B cell (primary cell): ENCODE data around the gene FNDC11. TPM values are rescaled to one million over a fixed set of nuclear protein-coding genes. Genes with fewer than 3 reads are reported as not detected.
A peak's percentile ranks its signal among the peaks of the same experiment; 100 is the strongest.

ENCODE experiments used
- ATAC-seq: fragments of 200-7000 bp; cut with Tn5 transposase; one replicate; pipeline ENCODE4 v1.10.0; 2021; ENCODE audit warnings: low read depth, mild to moderate bottlenecking, moderate number of reproducible peaks, moderate library complexity
- CTCF ChIA-PET: fragments of 350-600 bp; sonication (Branson Sonifier 250); formaldehyde crosslinking; loops from one replicate; lab custom pipeline; 2021; ENCODE audit warnings: antibody characterized with exemption, inconsistent platforms; lab: Charles Lee
- POLR2A ChIA-PET: fragments of 350-600 bp; sonication (Branson Sonifier 250); formaldehyde crosslinking; loops from one replicate; lab custom pipeline; 2021; ENCODE audit warnings: antibody characterized with exemption; lab: Charles Lee
- DNase-seq: peaks from one replicate; pipeline ENCODE4 v3.0.0; 2013
- H2AFZ ChIP-seq: 2 replicates; pipeline ENCODE4 v1.6.1; 2012; ENCODE audit warnings: mild to moderate bottlenecking, low read depth, low read length; ENCODE audit not compliant: insufficient read depth, poor library complexity, severe bottlenecking
- H3K27ac ChIP-seq, 2 donors: 1 replicate in 1 of 2; 2 replicates in 1 of 2; pipeline ENCODE4 v1.5.1; 2012 to 2013; ENCODE audit warnings: low read length in 2 of 2, mild to moderate bottlenecking in 2 of 2, moderate library complexity in 1 of 2
- H3K27me3 ChIP-seq, 4 experiments: fragments of 200-600 bp in 1 of 4; sonication (generic) in 1 of 4; replicated peaks in 1 of 4; 1 replicate in 2 of 4; 2 replicates in 2 of 4; pipeline versions ENCODE4 v1.6.1 to v1.7.0; 2013 to 2016; ENCODE audit warnings: low read length in 3 of 4, mild to moderate bottlenecking in 2 of 4, mixed read lengths in 1 of 4, moderate library complexity in 1 of 4; ENCODE audit not compliant: insufficient read depth in 4 of 4, control insufficient read depth in 3 of 4; ENCODE audit errors: control extremely low read depth in 1 of 4
- H3K36me3 ChIP-seq, 2 experiments: replicated peaks in 1 of 2; 1 replicate in 1 of 2; 2 replicates in 1 of 2; pipeline versions ENCODE4 v1.6.1 to v1.7.1; 2013; ENCODE audit warnings: low read length in 1 of 2; ENCODE audit not compliant: insufficient read depth in 2 of 2, control insufficient read depth in 1 of 2; ENCODE audit errors: control extremely low read depth in 1 of 2, extremely low read depth in 1 of 2
- H3K4me1 ChIP-seq, 2 donors: fragments of 200-600 bp in 1 of 2; sonication (generic) in 1 of 2; 1 replicate in 1 of 2; 2 replicates in 1 of 2; pipeline versions ENCODE4 v1.5.1 to v1.6.1; 2013 to 2017; ENCODE audit warnings: low read length in 2 of 2; ENCODE audit not compliant: control insufficient read depth in 2 of 2, insufficient read depth in 2 of 2
- H3K4me2 ChIP-seq: replicated peaks from 2 replicates; pipeline ENCODE3; 2012; ENCODE audit warnings: mild to moderate bottlenecking, low read depth, low read length; ENCODE audit not compliant: poor library complexity, severe bottlenecking
- H3K4me3 ChIP-seq, 5 experiments: fragments of 200-600 bp in 1 of 5; sonication (generic) in 1 of 5; 1 replicate in 3 of 5; 2 replicates in 2 of 5; pipeline versions ENCODE4 v1.5.1 to v1.7.0; 2011 to 2016; ENCODE audit warnings: low read length in 4 of 5, mild to moderate bottlenecking in 4 of 5, low read depth in 2 of 5, control low read depth in 1 of 5, moderate library complexity in 1 of 5; ENCODE audit not compliant: insufficient read depth in 1 of 5; ENCODE audit errors: control extremely low read depth in 1 of 5, extremely low read depth in 1 of 5
- H3K79me2 ChIP-seq: fragments of 200-600 bp; sonication (generic); one replicate; pipeline ENCODE4 v1.6.0; 2016; ENCODE audit warnings: low read length; ENCODE audit not compliant: control insufficient read depth, insufficient read depth
- H3K9ac ChIP-seq: fragments of 200-600 bp; sonication (generic); 2 replicates; pipeline ENCODE4 v1.6.1; 2017; ENCODE audit warnings: mild to moderate bottlenecking, low read length, moderate library complexity
- H3K9me3 ChIP-seq, 3 donors: one replicate each; pipeline versions ENCODE4 v1.6.1 to v1.7.1; 2013; ENCODE audit warnings: low read length in 2 of 3; ENCODE audit not compliant: control insufficient read depth in 2 of 3, insufficient read depth in 1 of 3; ENCODE audit errors: control extremely low read depth in 1 of 3
- H4K20me1 ChIP-seq: 2 replicates; pipeline ENCODE4 v1.6.0; 2012; ENCODE audit warnings: mild to moderate bottlenecking, low read length; ENCODE audit not compliant: insufficient read depth, control insufficient read depth, poor library complexity, severe bottlenecking
- H3K27ac Mint-ChIP-seq: one replicate; pipeline ENCODE4 v1.8.0; 2021; ENCODE audit warnings: mixed read lengths
- H3K27me3 Mint-ChIP-seq: one replicate; pipeline ENCODE4 v1.8.0; 2021; ENCODE audit warnings: mixed read lengths
- H3K4me1 Mint-ChIP-seq: one replicate; pipeline ENCODE4 v1.8.0; 2021; ENCODE audit warnings: mixed read lengths
- H3K4me3 Mint-ChIP-seq: one replicate; pipeline ENCODE4 v1.8.0; 2021; ENCODE audit warnings: mixed read lengths
- H3K9me3 Mint-ChIP-seq: one replicate; pipeline ENCODE4 v1.8.0; 2022; ENCODE audit warnings: mixed read lengths; ENCODE audit not compliant: insufficient read depth
- EZH2 ChIP-seq: IDR thresholded peaks from 2 replicates; pipeline ENCODE4 v1.6.1; 2012; ENCODE audit warnings: borderline replicate concordance, low read depth, mild to moderate bottlenecking, moderate library complexity, low read length; ENCODE audit not compliant: insufficient read depth, poor library complexity, severe bottlenecking
- WGBS: methylation state at CpG from one replicate; pipeline ENCODE4 v1.1.5; 2013; ENCODE audit warnings: missing lambda C conversion rate; ENCODE audit not compliant: insufficient coverage; 5-methylcytosine and 5-hydroxymethylcytosine counted together
- intact Hi-C: fragments of 100-400 bp; cut with micrococcal nuclease; formaldehyde crosslinking; loops from one replicate; pipeline ENCODE4 v1.10.0; 2022
- polyA minus RNA-seq: library from RNA; depleted of rRNA, polyadenylated mRNA; stranded (reverse); fragments of >200 nt; gene quantifications from 2 replicates; pipeline ENCODE4 v1.2.3, GENCODE V29; 2012
- polyA plus RNA-seq: library from polyadenylated mRNA; depleted of rRNA; stranded (reverse); fragments of >200 nt; gene quantifications from 2 replicates; pipeline ENCODE4 v1.2.3, GENCODE V29; 2012
- total RNA-seq, 2 donors: library from RNA; stranded (reverse); fragments of 120-200 nt in 1 of 2; gene quantifications; 1 replicate in 1 of 2; 2 replicates in 1 of 2; pipeline versions ENCODE4 v1.2.3 to v1.2.4, GENCODE V29; 2013 to 2022
- TF ChIP-seq, protein P1 (sequence below): fragments of 200-600 bp; IDR thresholded peaks from one replicate; pipeline ENCODE4 v1.8.0; 2022; ENCODE audit warnings: antibody characterized with exemption, mild to moderate bottlenecking

The FNDC11 gene, protein sequence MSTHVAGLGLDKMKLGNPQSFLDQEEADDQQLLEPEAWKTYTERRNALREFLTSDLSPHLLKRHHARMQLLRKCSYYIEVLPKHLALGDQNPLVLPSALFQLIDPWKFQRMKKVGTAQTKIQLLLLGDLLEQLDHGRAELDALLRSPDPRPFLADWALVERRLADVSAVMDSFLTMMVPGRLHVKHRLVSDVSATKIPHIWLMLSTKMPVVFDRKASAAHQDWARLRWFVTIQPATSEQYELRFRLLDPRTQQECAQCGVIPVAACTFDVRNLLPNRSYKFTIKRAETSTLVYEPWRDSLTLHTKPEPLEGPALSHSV
- total RNA-seq (3.8 and 5.1 TPM in 2 replicates), polyA plus RNA-seq (32.3 and 34.2 TPM in 2 replicates), polyA minus RNA-seq (11.7 and 13.3 TPM in 2 replicates)
- total RNA-seq (2013) = 4.5 TPM

DNA sequence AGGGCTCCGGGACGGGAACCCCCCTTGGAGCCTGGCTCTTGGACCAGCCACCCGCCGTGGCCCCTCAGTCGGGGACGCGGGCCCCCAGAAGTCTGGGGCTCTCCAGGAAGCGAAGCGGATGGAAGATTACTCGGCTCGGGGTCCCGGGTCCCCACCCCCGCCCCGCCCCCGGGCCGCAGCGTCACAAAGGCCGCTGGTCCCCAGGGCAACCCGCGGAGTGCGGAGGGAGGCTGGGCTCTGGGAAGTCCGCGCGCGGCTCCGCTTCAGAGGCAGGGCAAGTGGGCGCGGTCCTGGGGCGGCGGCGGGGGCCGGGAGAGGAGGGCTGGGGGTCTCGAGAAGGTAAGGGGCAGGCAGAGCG, at the start of gene FNDC11:
TSS of gene FNDC11 (plus strand) at position 227 of the 358 bp plus-strand sequence. CDS start 1,505 bp downstream, outside the sequence.
- Histone ChIP-seq H3K36me3 (peaks cover 0 to 3% of the 10 kb centered on the region in 2 experiments), H3K4me2 (peak within 1 kb of the TSS; percentile 92), H4K20me1 (peaks cover 7% of the 10 kb centered on the region), H3K9me3 (peaks cover 0 to 11% (median 0%) of the 10 kb centered on the region in 3 donors), H3K27ac (peak within 1 kb of the TSS; percentile 79 to 88), H3K9ac (peak within 1 kb of the TSS; percentile 77), H3K79me2 (no peaks in the 10 kb centered on the region), H3K27me3 (peaks cover 0 to 4% (median 0%) of the 10 kb centered on the region in 4 experiments), H3K4me3 (peak within 1 kb of the TSS; percentile 7 to 89 (median 75)), H3K4me1 (peaks cover 32 to 45% of the 10 kb centered on the region in 2 donors), H2AFZ (peak within 1 kb of the TSS; percentile 31)
- DNase-seq (no peak), ATAC-seq (peak; percentile 32)
- Mint-ChIP-seq H3K27me3 (no peaks in the 10 kb centered on the region), H3K27ac (peak within 1 kb of the TSS; percentile 92), H3K9me3 (no peaks in the 10 kb centered on the region), H3K4me3 (peak within 1 kb of the TSS; percentile 86), H3K4me1 (peaks cover 45% of the 10 kb centered on the region)
- ChIA-PET POLR2A (interaction anchor here (1.1 to 2.6 kb wide), 6 partner anchors 11 to 88 kb away, joined by 3 to 16 read pairs (median 7); no protein-coding TSS in a partner anchor), CTCF (interaction anchor here (1.0 to 2.5 kb wide), 3 partner anchors 14 to 88 kb away, joined by 4 to 16 read pairs (median 7); partner anchors contain the start of gene PTK6)
- TF ChIP-seq, protein P1, sequence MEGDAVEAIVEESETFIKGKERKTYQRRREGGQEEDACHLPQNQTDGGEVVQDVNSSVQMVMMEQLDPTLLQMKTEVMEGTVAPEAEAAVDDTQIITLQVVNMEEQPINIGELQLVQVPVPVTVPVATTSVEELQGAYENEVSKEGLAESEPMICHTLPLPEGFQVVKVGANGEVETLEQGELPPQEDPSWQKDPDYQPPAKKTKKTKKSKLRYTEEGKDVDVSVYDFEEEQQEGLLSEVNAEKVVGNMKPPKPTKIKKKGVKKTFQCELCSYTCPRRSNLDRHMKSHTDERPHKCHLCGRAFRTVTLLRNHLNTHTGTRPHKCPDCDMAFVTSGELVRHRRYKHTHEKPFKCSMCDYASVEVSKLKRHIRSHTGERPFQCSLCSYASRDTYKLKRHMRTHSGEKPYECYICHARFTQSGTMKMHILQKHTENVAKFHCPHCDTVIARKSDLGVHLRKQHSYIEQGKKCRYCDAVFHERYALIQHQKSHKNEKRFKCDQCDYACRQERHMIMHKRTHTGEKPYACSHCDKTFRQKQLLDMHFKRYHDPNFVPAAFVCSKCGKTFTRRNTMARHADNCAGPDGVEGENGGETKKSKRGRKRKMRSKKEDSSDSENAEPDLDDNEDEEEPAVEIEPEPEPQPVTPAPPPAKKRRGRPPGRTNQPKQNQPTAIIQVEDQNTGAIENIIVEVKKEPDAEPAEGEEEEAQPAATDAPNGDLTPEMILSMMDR = no peak
- TF ChIP-seq EZH2 = no peak
- WGBS = under 1% methylated on average over 26 of the region's 34 CpGs
- intact Hi-C loops = loop anchor here (1.0 to 2.0 kb wide), 6 partner anchors 12 to 88 kb away; partner anchors contain the start of genes HELZ2 and PPDPF

DNA sequence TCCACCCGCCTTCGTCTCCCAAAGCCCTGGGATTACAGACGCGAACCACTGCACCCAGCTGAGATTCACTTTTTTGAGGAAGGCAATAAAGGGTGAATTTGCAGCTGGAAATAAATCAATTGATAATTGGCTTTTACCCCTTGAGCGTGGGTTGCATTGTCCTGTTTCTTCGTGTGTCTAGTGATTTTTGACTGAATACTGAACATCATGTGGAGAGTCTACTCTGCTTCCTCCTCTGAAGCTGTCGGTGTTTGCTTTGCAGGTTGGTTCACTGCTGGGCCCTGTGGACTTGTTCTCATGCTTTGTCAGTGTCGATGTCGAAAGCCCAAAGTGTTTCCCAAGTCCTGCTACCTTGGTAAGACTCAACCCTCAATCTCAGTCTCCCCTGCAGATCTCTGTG, 49.3 kb upstream of the FNDC11 start:
- Histone ChIP-seq H3K4me3 (no peak overlapping the region), H3K9ac (no peak overlapping the region), H3K9me3 (peaks cover 0 to 30% (median 0%) of the 10 kb centered on the region in 3 donors), H4K20me1 (no peaks in the 10 kb centered on the region), H3K4me1 (peaks cover 2% of the 10 kb centered on the region in 2 donors), H3K27me3 (peaks cover 0 to 23% (median under 1%) of the 10 kb centered on the region in 4 experiments), H3K79me2 (no peaks in the 10 kb centered on the region), H3K4me2 (no peak overlapping the region), H2AFZ (no peak overlapping the region), H3K36me3 (no peaks in the 10 kb centered on the region), H3K27ac (no peak overlapping the region)
- DNase-seq (no peak), ATAC-seq (no peak)
- no peak overlapping the region for H3K4me3 Mint-ChIP-seq
- CTCF ChIA-PET = interaction anchor here (1.2 kb wide), 2 partner anchors 9 to 16 kb away, joined by 3 read pairs; partner anchors contain the start of gene PPDPF
- intact Hi-C loops = no loop called here
- peaks cover 32% of the 10 kb centered on the region for H3K27me3 Mint-ChIP-seq
- POLR2A ChIA-PET = no interaction called here
- 98% methylated on average over 5 of the region's 9 CpGs for WGBS
- no peak overlapping the region for H3K27ac Mint-ChIP-seq
- no peak for TF ChIP-seq EZH2
- TF ChIP-seq, protein P1 = no peak
- peaks cover 2% of the 10 kb centered on the region for H3K9me3 Mint-ChIP-seq
- H3K4me1 Mint-ChIP-seq = no peaks in the 10 kb centered on the region
